Posterior cingulate gyrus (tissue), 11 donors: ENCODE measurements around the gene GSX2.
A peak's percentile ranks its signal among the peaks of the same experiment; 100 is the strongest.
"Not testable (repeated sequence)": the region's sequence is repeated elsewhere in the genome, so short reads cannot be mapped to it uniquely, and the experiment has no call there.

Experiments
- DNase-seq, 10 donors: peaks; one replicate each; pipeline versions ENCODE4 v3.0.0 to v3.0.0-alpha.2; 2020 to 2021; ENCODE audit warnings: mixed read lengths in 3 of 10
- intact Hi-C: fragments of 100-400 bp; cut with DNase I; formaldehyde crosslinking; loops from one replicate; pipeline ENCODE4 v1.15.1; 2023

GSX2 gene

GRCh38 chr4:54100595-54101189 lies 729 bp downstream of the GSX2 start:
- intact Hi-C loops, result no loop called here
- peak in 1 of 10 donors; percentile 80 for DNase-seq

GRCh38 chr4:54101190-54102041 lies 1.5 kb downstream of the GSX2 start:
- no peak for DNase-seq
- intact Hi-C loops, result no loop called here

GRCh38 chr4:54102531-54103106 lies 2.7 kb downstream of the GSX2 start:
- DNase-seq, result no peak
- intact Hi-C loops, result no loop called here

- DNase-seq, result no peak
- intact Hi-C loops, result no loop called here
Measured at GRCh38 chr4:54103190-54103574, 3.2 kb downstream of the GSX2 start.

DNA sequence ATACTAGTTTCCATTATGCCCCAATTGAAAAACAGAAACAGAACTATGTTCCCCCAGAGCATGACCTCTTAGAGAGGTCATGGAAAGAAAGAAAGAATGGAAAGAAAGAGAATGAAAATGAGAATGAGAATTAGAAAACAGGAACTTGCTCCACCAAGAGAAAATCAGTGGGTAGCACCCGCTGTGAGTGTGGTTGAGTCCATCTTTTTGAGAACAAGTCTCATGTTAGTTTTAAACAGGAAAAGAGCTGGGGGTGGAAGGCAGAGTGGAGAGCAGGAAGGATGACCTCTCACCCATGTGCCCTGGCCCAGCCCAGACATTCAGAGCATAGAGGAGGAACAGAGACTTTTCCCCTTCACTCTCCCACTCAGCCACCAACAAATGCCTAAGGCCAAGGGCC lies 4.9 kb downstream of the GSX2 start:
- no peak for DNase-seq
- intact Hi-C loops, result no loop called here

GRCh38 chr4:54107951-54108748 lies 8.2 kb downstream of the GSX2 start:
- no peak for DNase-seq
- intact Hi-C loops, result no loop called here

DNA sequence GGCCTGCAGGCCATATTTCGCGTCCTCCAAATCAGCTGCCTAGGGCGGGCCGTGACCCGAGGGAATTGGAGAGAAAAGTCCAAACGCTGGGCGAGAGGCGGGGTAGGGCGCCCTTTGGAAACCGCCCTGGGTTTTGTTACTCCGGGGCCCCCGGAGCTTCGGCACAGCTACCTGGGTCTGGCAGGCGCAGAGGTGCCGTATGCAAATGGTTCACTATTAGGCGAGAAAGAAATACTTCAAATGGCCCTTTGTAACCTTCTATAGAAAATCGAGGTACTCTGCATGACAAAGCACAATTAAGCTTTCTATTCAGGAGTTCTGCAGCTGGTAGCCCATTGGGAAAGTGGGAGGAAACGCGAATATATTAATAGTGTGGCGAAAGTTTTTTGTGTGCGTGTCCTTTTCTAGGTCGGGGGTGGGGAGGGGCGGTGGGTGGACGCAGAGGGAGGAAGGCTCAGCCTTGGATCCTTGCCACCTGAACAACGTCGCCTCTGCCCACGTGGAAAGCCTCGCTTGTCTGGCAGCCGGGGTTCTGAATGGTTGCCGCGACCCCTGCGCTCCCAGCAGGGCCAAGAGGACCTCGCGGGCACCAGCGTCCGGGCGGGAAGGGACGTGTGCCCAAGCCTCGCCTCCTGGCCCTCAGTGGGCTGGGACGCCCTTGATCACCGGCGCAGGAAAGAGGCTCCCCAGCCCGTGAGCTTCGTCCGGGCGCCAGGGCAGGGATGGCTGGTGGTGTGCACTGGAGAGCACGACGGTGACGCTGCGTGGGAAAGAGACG lies 9.5 kb downstream of the GSX2 start:
- DNase-seq, result peak in 1 of 10 donors; percentile 69
- intact Hi-C loops, result no loop called here

DNA sequence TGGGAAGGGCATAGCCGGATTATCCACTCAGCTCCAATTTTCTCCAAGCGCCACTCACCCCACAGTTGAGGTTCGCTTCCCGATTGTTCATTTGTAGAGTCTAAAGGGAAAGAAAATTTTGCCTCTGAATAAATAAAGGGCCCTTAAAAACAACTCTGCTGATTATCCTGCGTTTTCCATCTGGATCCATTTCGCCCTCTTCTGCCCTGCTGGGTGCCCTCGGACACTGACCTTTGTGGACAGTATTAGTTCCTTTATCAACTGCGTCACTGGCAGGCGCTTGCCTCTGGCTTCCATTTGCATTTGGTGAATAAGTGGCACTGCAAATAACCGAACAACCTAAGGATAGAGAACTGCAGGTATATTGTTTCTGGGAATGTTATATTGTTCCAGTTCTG lies 10.1 kb downstream of the GSX2 start:
- intact Hi-C loops, result no loop called here

DNA sequence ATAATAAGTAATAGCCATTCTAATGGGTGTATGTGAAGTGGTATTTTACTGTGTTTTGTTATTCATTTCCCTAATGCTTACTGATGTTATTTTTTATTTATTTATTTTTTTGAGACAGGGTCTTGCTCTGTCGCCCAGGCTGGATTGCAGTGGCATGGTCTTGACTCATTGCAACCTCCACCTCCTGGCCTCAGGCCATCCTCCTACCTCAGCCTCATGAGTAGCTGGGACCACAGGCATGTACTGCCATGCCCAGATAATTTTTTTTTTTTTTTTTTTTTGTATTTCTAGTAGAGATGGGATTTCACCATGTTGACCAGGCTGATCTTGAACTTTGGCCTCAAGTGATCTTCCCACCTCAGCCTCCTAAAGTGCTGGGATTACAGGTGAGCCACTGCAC lies 13.2 kb downstream of the GSX2 start:
- DNase-seq, intact Hi-C loops: not testable (repeated sequence)

More for the DNA sequence above, 10.1 kb downstream of the GSX2 start:
- DNase-seq, result no peak

DNA sequence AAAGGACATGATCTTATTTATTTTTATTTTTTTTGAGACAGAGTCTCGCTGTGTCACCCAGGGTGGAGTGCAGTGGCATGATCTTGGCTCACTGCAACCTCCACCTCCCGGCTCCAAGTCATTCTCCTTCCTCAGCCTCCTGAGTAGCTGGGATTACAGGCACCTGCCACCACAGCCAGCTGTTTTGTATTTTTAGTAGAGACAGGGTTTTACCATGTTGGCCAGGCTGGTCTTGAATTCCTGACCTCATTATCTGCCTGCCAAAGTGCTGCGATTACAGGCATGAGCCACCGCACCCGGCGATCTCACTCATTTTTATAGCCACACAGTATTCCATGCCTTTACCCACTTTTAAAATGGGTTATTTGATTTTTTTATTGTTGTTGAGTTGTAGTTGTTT lies 16.3 kb downstream of the GSX2 start:
- intact Hi-C loops, DNase-seq: not testable (repeated sequence)

DNA sequence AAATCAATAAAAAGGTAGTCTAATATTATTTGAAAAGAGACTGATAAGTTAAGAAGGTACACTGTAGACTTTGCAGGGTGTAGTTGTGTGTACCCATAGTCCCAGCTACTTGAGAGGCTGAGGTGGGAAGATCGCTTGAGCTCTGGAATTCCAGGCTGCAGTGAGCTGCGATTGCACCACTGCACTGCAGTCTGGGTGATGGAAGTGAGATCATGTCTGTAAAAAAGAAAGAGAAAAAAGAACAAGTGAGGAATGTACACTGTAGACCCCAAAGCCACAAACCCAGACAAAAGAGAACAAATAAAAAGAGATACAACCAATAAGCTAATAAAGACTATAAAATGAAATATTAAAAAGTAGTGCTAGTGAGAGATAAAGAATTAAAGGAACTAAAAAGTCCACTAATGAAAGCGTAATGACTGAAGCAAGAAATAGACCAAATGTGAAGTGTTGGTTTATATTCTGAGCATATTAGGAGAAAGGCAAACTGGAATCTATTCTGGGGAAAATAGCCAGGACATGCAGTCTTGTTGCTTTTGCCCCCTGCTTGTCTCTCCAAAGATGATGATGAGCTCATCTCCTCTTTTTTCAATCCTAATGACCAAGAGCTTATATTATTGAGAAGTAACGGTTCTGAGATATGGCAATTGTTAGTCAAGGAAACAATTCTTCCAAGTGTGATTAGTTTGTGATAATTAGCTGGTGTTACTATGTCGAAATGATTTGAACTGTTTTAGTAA lies 19.1 kb downstream of the GSX2 start:
- DNase-seq, result no peak
- intact Hi-C loops, result no loop called here

- intact Hi-C loops, result no loop called here
- no peak for DNase-seq
Measured at GRCh38 chr4:54120518-54120917, 20.6 kb downstream of the GSX2 start.

GRCh38 chr4:54127660-54128059 lies 27.7 kb downstream of the GSX2 start:
- intact Hi-C loops, result no loop called here
- no peak for DNase-seq

GRCh38 chr4:54128694-54129093 lies 28.7 kb downstream of the GSX2 start:
- intact Hi-C loops, DNase-seq: not testable (repeated sequence)

- intact Hi-C loops, result no loop called here
- DNase-seq, result no peak
Measured at GRCh38 chr4:54139332-54139731, 39.4 kb downstream of the GSX2 start.

- intact Hi-C loops, result no loop called here
- no peak for DNase-seq
Measured at GRCh38 chr4:54140287-54140686, 40.3 kb downstream of the GSX2 start.

DNA sequence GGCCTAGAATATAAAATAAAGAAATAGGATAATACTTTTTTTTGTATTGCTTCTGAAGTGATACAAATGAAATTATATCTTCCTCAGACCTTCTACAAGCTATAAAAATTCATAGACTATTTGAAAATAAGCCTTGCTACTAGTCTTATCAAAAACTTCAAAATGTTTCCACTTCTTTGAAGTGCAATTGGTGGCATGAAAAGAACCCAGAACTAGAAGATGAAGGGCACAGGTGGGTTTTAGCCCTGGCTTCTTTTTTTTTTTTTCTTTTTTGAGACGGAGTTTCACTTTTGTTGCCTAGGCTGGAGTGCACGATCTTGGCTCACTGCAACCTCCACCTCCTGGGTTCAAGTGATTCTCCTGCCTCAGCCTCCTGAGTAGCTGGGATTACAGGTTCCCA lies 44.2 kb downstream of the GSX2 start:
- intact Hi-C loops, result no loop called here
- no peak for DNase-seq

DNA sequence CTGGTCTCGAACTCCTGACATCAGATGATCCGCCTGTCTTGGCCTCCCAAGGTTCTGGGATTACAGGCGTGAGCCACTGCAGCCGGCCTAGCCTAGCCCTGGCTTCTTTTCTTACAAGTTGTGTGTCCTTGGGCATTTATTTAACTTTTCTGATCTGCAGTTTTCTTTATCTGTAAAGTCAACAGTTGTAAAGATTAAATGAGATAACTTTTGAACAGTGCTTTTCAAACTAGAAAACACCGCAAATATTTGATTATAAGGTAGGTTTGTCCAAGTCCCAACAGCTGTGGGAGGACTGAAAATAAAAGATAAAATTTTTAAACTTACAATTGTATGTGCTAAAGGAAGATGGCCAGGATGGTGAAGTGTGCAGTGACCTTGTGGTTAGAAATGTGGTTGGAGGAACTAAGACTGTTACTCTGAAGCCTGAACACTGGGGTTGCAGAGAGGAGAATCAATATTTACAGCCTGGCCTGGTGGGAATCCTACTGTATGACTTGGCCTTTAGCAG lies 44.8 kb downstream of the GSX2 start:
- intact Hi-C loops, result no loop called here
- DNase-seq, result no peak

DNA sequence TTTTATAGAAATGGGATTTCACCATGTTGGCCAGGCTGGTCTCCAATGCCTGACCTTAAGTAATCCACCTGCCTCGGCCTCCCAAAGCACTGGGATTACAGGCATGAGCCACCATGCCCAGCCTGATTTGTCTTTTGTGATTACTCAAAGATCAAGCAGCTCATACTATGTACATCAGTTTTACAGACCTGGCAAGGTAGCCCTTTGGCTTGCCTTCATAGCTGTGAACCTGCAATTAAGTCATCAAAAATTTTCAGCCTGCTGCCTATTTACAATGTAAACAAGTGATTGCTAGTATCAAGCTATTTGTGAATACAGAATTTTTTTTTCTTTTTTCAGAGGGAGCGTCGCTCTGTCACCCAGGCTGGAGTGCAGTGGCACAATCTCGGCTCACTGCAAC lies 46.2 kb downstream of the GSX2 start:
- DNase-seq, result no peak
- intact Hi-C loops, result no loop called here
